ENCODE measurements around the gene TMEM109. TPM values are rescaled to one million over a fixed set of nuclear protein-coding genes. Genes with fewer than 3 reads are reported as not detected.

Gene TMEM109
- total and polyA plus RNA-seq, 7 donors, result 69.2 to 130 (median 72.5) TPM

- H3K4me1 ChIP-seq, result peaks cover 16% of the 10 kb centered on the region
- ATAC-seq (no peak), DNase-seq (no peak)
- H3K9me3 ChIP-seq, result no peaks in the 10 kb centered on the region
- H3K4me3 ChIP-seq, result no peak overlapping the region
- H3K27ac ChIP-seq, result no peak overlapping the region
- intact Hi-C loops (cut with DNase I), result loop anchor here in 1 of 2 donors (5.0 kb wide), 1 partner anchor 59 kb away; the partner anchor contains the start of gene CCDC86
- H3K36me3 ChIP-seq (ENCODE audit: insufficient read depth in 1 of 2, low read depth in 1 of 2), result peaks cover 21 to 86% of the 10 kb centered on the region in 2 donors
- no peak for TF ChIP-seq CTCF (IDR thresholded peaks at IDR 0.05)
- H3K27me3 ChIP-seq (ENCODE audit: insufficient read depth in 3 of 3, low read length in 2 of 3), result no peaks in the 10 kb centered on the region
- 50 to 67% (median 51%) methylated on average over 13 of the region's 13 CpGs for WGBS, 3 donors
Measured at GRCh38 chr11:60900673-60901404, 13.1 kb upstream of the TMEM109 start.

DNA sequence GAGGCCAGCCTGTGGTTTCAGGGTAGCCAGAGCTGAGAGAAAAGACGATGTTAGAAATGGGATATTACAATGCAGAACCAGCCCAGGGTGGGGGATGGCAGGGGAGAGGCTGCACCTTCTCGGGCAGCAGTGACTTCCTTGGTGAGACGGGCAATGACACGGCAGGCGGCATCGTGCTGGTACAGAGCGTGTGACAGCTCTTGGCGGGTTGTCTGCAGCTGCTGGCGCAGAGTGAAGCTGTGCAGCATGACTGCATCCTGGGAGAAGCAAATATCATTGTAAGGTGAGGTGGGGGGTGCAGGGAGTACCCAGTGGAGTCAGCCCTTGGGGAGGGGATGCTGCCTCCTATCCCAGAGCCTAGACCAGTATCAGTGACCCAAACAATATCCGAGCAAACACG lies 11.3 kb upstream of the TMEM109 start:
- Histone ChIP-seq H3K9me3 (no peaks in the 10 kb centered on the region), H3K4me3 (no peak overlapping the region), H3K36me3 (ENCODE audit: insufficient read depth in 1 of 2, low read depth in 1 of 2) (peaks cover 19 to 68% of the 10 kb centered on the region in 2 donors), H3K27ac (no peak overlapping the region), H3K4me1 (peaks cover 16% of the 10 kb centered on the region), H3K27me3 (ENCODE audit: insufficient read depth in 3 of 3, low read length in 2 of 3) (no peaks in the 10 kb centered on the region)
- no peak for DNase-seq
- no peak for TF ChIP-seq CTCF (IDR thresholded peaks at IDR 0.05)
- 83 to 89% (median 86%) methylated on average over 11 of the region's 11 CpGs for WGBS, 3 donors
- ATAC-seq, result no peak
- intact Hi-C loops (cut with DNase I), result loop anchor here (2.0 to 5.0 kb wide), 2 partner anchors 60 kb away; partner anchors contain the start of gene CCDC86 (in 2 of the 2)

DNA sequence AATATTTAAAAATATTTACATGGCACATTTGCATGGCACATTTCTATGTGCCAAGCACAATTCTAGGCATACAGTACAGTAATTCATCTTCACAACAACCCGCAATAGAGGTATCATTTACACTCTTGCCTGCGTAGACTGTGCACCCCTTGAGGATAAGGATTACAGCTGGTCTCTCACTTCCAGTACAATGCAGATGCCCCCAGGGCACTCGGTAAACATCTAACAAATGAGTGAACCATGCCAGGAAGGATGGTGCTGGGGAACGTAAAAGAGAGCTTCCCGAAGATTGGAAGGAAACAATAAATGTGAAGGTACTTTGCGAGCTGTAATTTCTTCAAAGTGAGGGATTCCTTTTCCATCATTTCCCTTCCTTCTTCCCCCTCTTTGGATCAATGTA lies 8.9 kb upstream of the TMEM109 start:
- intact Hi-C loops (cut with DNase I), result no loop called here
- DNase-seq (no peak), ATAC-seq (no peak)
- H3K36me3 ChIP-seq (ENCODE audit: insufficient read depth in 1 of 2, low read depth in 1 of 2), result peaks cover 8 to 45% of the 10 kb centered on the region in 2 donors
- H3K27ac ChIP-seq, result peak overlapping the region; percentile 93
- 32 to 44% (median 38%) methylated on average over 6 of the region's 6 CpGs for WGBS, 3 donors
- no peaks in the 10 kb centered on the region for H3K27me3 ChIP-seq (ENCODE audit: insufficient read depth in 3 of 3, low read length in 2 of 3)
- no peaks in the 10 kb centered on the region for H3K9me3 ChIP-seq
- H3K4me1 ChIP-seq, result peaks cover 16% of the 10 kb centered on the region
- TF ChIP-seq CTCF (IDR thresholded peaks at IDR 0.05), result no peak
- H3K4me3 ChIP-seq, result peak overlapping the region; percentile 99

GRCh38 chr11:60905551-60906113 lies 8.3 kb upstream of the TMEM109 start:
- Histone ChIP-seq H3K27ac (peak overlapping the region; percentile 93), H3K4me1 (peaks cover 16% of the 10 kb centered on the region), H3K36me3 (ENCODE audit: insufficient read depth in 1 of 2, low read depth in 1 of 2) (peaks cover 8 to 39% of the 10 kb centered on the region in 2 donors), H3K9me3 (no peaks in the 10 kb centered on the region), H3K4me3 (peak overlapping the region; percentile 99), H3K27me3 (ENCODE audit: insufficient read depth in 3 of 3, low read length in 2 of 3) (no peaks in the 10 kb centered on the region)
- ATAC-seq, result peak; percentile 36 to 56 (median 43)
- 6 to 10% (median 9%) methylated on average over 16 of the region's 16 CpGs for WGBS, 3 donors
- intact Hi-C loops (cut with DNase I), result no loop called here
- no peak for TF ChIP-seq CTCF (IDR thresholded peaks at IDR 0.05)
- DNase-seq, result no peak

Data from psoas muscle (tissue), 8 donors.